B cell (primary cell): ENCODE measurements around the gene ARHGAP32.

Experiments used
- EZH2 ChIP-seq: IDR thresholded peaks from 2 replicates; pipeline ENCODE4 v1.6.1; 2012; ENCODE audit warnings: borderline replicate concordance, low read depth, mild to moderate bottlenecking, moderate library complexity, low read length; ENCODE audit not compliant: insufficient read depth, poor library complexity, severe bottlenecking
- TF ChIP-seq, protein P1 (sequence below): fragments of 200-600 bp; IDR thresholded peaks from one replicate; pipeline ENCODE4 v1.8.0; 2022; ENCODE audit warnings: antibody characterized with exemption, mild to moderate bottlenecking

DNA sequence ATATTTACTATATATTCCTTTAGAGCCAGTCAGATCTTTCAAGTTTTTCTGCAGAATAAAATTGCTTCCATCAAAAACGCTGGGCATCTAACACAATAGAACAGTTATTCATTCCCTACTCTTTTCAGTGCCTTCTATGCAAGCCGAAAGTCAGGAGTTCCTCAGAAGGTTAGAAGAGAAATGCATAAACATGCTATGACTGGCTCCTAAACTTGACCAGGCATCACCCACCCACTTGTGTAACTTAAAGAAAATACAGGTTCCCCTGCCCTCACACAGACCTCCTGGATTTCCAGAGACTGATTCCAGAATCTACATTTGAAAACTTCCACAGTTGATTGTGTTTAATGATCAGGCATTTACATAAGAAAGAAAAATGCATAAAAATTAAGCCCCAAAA lies 19.3 kb upstream of the ARHGAP32 start:
- TF ChIP-seq, protein P1, sequence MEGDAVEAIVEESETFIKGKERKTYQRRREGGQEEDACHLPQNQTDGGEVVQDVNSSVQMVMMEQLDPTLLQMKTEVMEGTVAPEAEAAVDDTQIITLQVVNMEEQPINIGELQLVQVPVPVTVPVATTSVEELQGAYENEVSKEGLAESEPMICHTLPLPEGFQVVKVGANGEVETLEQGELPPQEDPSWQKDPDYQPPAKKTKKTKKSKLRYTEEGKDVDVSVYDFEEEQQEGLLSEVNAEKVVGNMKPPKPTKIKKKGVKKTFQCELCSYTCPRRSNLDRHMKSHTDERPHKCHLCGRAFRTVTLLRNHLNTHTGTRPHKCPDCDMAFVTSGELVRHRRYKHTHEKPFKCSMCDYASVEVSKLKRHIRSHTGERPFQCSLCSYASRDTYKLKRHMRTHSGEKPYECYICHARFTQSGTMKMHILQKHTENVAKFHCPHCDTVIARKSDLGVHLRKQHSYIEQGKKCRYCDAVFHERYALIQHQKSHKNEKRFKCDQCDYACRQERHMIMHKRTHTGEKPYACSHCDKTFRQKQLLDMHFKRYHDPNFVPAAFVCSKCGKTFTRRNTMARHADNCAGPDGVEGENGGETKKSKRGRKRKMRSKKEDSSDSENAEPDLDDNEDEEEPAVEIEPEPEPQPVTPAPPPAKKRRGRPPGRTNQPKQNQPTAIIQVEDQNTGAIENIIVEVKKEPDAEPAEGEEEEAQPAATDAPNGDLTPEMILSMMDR, result no peak
- no peak for TF ChIP-seq EZH2
